WTC11 (cell line): ENCODE data around the gene C1QL4. TPM values are rescaled to one million over a fixed set of nuclear protein-coding genes. Genes with fewer than 3 reads are reported as not detected.
A peak's percentile ranks its signal among the peaks of the same experiment; 100 is the strongest.

Source experiments
- ATAC-seq: fragments of 200-7000 bp; cut with Tn5 transposase; 2 replicates; pipeline ENCODE4 v1.10.0; 2021; ENCODE audit warnings: mild to moderate bottlenecking, moderate library complexity
- CTCF ChIA-PET: fragments of 300-600 bp; sonication (Branson Sonifier 250); formaldehyde crosslinking; loops from one replicate; lab custom pipeline; 2021; ENCODE audit warnings: antibody characterized with exemption; lab: Charles Lee
- POLR2A ChIA-PET: fragments of 350-600 bp; sonication (Branson Sonifier 250); formaldehyde crosslinking; loops from one replicate; lab custom pipeline; 2021; ENCODE audit warnings: antibody characterized with exemption; lab: Charles Lee
- DNase-seq: peaks from one replicate; pipeline ENCODE4 v3.0.0; 2021; ENCODE audit warnings: low spot score
- H3K27ac Mint-ChIP-seq: 2 replicates; pipeline ENCODE4 v1.8.0; 2021; ENCODE audit warnings: mixed read lengths
- H3K27me3 Mint-ChIP-seq: 2 replicates; pipeline ENCODE4 v1.8.0; 2021; ENCODE audit warnings: low read depth, mild to moderate bottlenecking, moderate library complexity, mixed read lengths
- H3K36me3 Mint-ChIP-seq: 2 replicates; pipeline ENCODE4 v1.8.0; 2021; ENCODE audit warnings: mixed read lengths
- H3K4me1 Mint-ChIP-seq: 2 replicates; pipeline ENCODE4 v1.8.0; 2022; ENCODE audit warnings: mixed read lengths
- H3K4me3 Mint-ChIP-seq: 2 replicates; pipeline ENCODE4 v1.8.0; 2021; ENCODE audit warnings: mild to moderate bottlenecking, moderate library complexity, mixed read lengths
- H3K9me3 Mint-ChIP-seq: 2 replicates; pipeline ENCODE4 v1.8.0; 2021; ENCODE audit warnings: mixed read lengths
- ARID4B ChIP-seq: sonication (generic); formaldehyde crosslinking; IDR thresholded peaks from 2 replicates; pipeline ENCODE4 v1.8.0; 2023; ENCODE audit warnings: missing genetic modification reagents, mild to moderate bottlenecking, borderline replicate concordance
- CREM ChIP-seq: sonication (generic); formaldehyde crosslinking; IDR thresholded peaks from 2 replicates; pipeline ENCODE4 v1.8.1; 2022; ENCODE audit warnings: mild to moderate bottlenecking, missing genetic modification reagents, moderate library complexity
- ESRRA ChIP-seq: sonication (generic); formaldehyde crosslinking; IDR thresholded peaks from 2 replicates; pipeline ENCODE4 v1.8.1; 2022; ENCODE audit warnings: mild to moderate bottlenecking, missing genetic modification reagents, borderline replicate concordance
- GABPB1 ChIP-seq: sonication (generic); formaldehyde crosslinking; IDR thresholded peaks from 2 replicates; pipeline ENCODE4 v1.8.1; 2023; ENCODE audit warnings: mild to moderate bottlenecking, missing genetic modification reagents
- HMGA2 ChIP-seq: fragments of 250-450 bp; sonication (Bioruptor Pico); IDR thresholded peaks from 2 replicates; pipeline ENCODE4 v1.4.0; 2021; ENCODE audit warnings: mild to moderate bottlenecking, moderate library complexity
- IRF1 ChIP-seq: sonication (generic); formaldehyde crosslinking; IDR thresholded peaks from 2 replicates; pipeline ENCODE4 v1.8.0; 2023; ENCODE audit warnings: missing genetic modification reagents
- JUN ChIP-seq: sonication (generic); formaldehyde crosslinking; IDR thresholded peaks from 2 replicates; pipeline ENCODE4 v1.8.0; 2023; ENCODE audit warnings: mild to moderate bottlenecking, missing genetic modification reagents
- MAX ChIP-seq: sonication (generic); formaldehyde crosslinking; IDR thresholded peaks from 2 replicates; pipeline ENCODE4 v1.8.0; 2022; ENCODE audit warnings: mild to moderate bottlenecking, missing genetic modification reagents
- NFYB ChIP-seq: sonication (generic); formaldehyde crosslinking; conservative IDR thresholded peaks from 2 replicates; pipeline ENCODE4 v1.8.0; 2022; ENCODE audit warnings: low read depth, missing genetic modification reagents
- RELA ChIP-seq: sonication (generic); formaldehyde crosslinking; IDR thresholded peaks from 2 replicates; pipeline ENCODE4 v1.8.1; 2022; ENCODE audit warnings: missing genetic modification reagents, mild to moderate bottlenecking, borderline replicate concordance
- RORB ChIP-seq: fragments of 250-450 bp; sonication (Bioruptor Pico); IDR thresholded peaks from 2 replicates; pipeline ENCODE4 v1.9.0; 2021; ENCODE audit warnings: mild to moderate bottlenecking
- STAT6 ChIP-seq: sonication (generic); formaldehyde crosslinking; conservative IDR thresholded peaks from 2 replicates; pipeline ENCODE4 v1.8.1; 2023; ENCODE audit warnings: mild to moderate bottlenecking, low read depth, missing genetic modification reagents, moderate library complexity
- TP53 ChIP-seq: sonication (generic); formaldehyde crosslinking; IDR thresholded peaks from 2 replicates; pipeline ENCODE4 v1.8.1; 2023; ENCODE audit warnings: mild to moderate bottlenecking, missing genetic modification reagents
- USF2 ChIP-seq: sonication (generic); formaldehyde crosslinking; IDR thresholded peaks from 2 replicates; pipeline ENCODE4 v1.8.1; 2023; ENCODE audit warnings: mild to moderate bottlenecking, missing genetic modification reagents, moderate library complexity
- ZNF121 ChIP-seq: sonication (generic); formaldehyde crosslinking; IDR thresholded peaks from 2 replicates; pipeline ENCODE4 v1.8.0; 2023; ENCODE audit warnings: missing genetic modification reagents
- ZNF219 ChIP-seq: sonication (generic); formaldehyde crosslinking; IDR thresholded peaks from 2 replicates; pipeline ENCODE4 v1.8.0; 2023; ENCODE audit warnings: missing genetic modification reagents, mild to moderate bottlenecking, borderline replicate concordance
- ZNF425 ChIP-seq: fragments of 250-450 bp; sonication (Bioruptor Pico); conservative IDR thresholded peaks from 2 replicates; pipeline ENCODE4 v1.9.0; 2021; ENCODE audit warnings: mild to moderate bottlenecking
- total RNA-seq: library from RNA; stranded (reverse); gene quantifications from 3 replicates; pipeline ENCODE4 v1.2.3, GENCODE V29; 2021

Gene C1QL4
- total RNA-seq, 1 experiment from 2014 or later, result 1.2 TPM

- TF ChIP-seq STAT6 (CRISPR knock-in tag), result no peak
- TF ChIP-seq TP53 (CRISPR knock-in tag), result no peak
- TF ChIP-seq, all 79 proteins: peak for 0
Measured at GRCh38 chr12:49377386-49377785, 40.4 kb upstream of the C1QL4 start (continued).

GRCh38 chr12:49375406-49375805 is 38.4 kb upstream of the C1QL4 start:
- DNase-seq (no peak), ATAC-seq (no peak)
- Mint-ChIP-seq H3K36me3 (0 out of 2 replicates have a peak, but pooled peaks cover 5% of the 10 kb centered on the region), H3K27me3 (no peaks in the 10 kb centered on the region), H3K9me3 (peaks cover 4% of the 10 kb centered on the region; the same call in 1 of the 2 replicates), H3K4me3 (no peak overlapping the region), H3K27ac (peak overlapping the region; percentile 20; the same call in 1 of the 2 replicates), H3K4me1 (peaks cover 6% of the 10 kb centered on the region)
- CTCF ChIA-PET, result interaction anchor here (0.9 to 1.3 kb wide), 3 partner anchors 9 to 17 kb away, joined by 3 to 6 read pairs (median 3); partner anchors contain the start of gene SPATS2
- no peak for TF ChIP-seq GABPB1 (CRISPR knock-in tag)
- no peak for TF ChIP-seq MAX (CRISPR knock-in tag)
- no peak for TF ChIP-seq ZNF425 (CRISPR knock-in tag)
- no peak for TF ChIP-seq JUN (CRISPR knock-in tag)
- POLR2A ChIA-PET, result interaction anchor here (2.3 kb wide), 1 partner anchor 8 kb away, joined by 5 read pairs; the partner anchor contains the start of gene SPATS2

GRCh38 chr12:49370539-49370938 is 33.6 kb upstream of the C1QL4 start:
- no peak overlapping the region for H3K4me3 Mint-ChIP-seq
- H3K36me3 Mint-ChIP-seq, result no peaks in the 10 kb centered on the region
- ChIA-PET CTCF (interaction anchor here (0.9 to 1.7 kb wide), 4 partner anchors 12 to 144 kb away, joined by 4 to 6 read pairs (median 5); partner anchors contain the start of gene DNAJC22), POLR2A (no interaction called here)
- H3K4me1 Mint-ChIP-seq, result peaks cover 29% of the 10 kb centered on the region
- peaks cover 2% of the 10 kb centered on the region for H3K27me3 Mint-ChIP-seq
- no peak overlapping the region for H3K27ac Mint-ChIP-seq
- no peak for DNase-seq
- no peak for ATAC-seq
- no peak for TF ChIP-seq HMGA2
- TF ChIP-seq CREM (CRISPR knock-in tag), result no peak
- TF ChIP-seq RORB (CRISPR knock-in tag), result no peak
- peak; percentile 83; the same call in 1 of the 2 replicates for TF ChIP-seq ZNF121 (CRISPR knock-in tag)
- TF ChIP-seq NFYB, result no peak
- no peaks in the 10 kb centered on the region for H3K9me3 Mint-ChIP-seq

- no peaks in the 10 kb centered on the region for H3K36me3 Mint-ChIP-seq
- ATAC-seq (peak; percentile 2; the same call in 1 of the 2 replicates), DNase-seq (peak; percentile 28)
- peak overlapping the region; percentile 60 for H3K27ac Mint-ChIP-seq
- CTCF ChIA-PET, result interaction anchor here (0.6 to 1.7 kb wide), 10 partner anchors 11 to 144 kb away, joined by 3 to 7 read pairs (median 4); no protein-coding TSS in a partner anchor
- peak overlapping the region; percentile 37 for H3K4me3 Mint-ChIP-seq
- H3K4me1 Mint-ChIP-seq, result peaks cover 30% of the 10 kb centered on the region
- POLR2A ChIA-PET, result no interaction called here
- H3K27me3 Mint-ChIP-seq, result peaks cover 11% of the 10 kb centered on the region
- no peaks in the 10 kb centered on the region for H3K9me3 Mint-ChIP-seq
- TF ChIP-seq ZNF219 (CRISPR knock-in tag), result no peak
- no peak for TF ChIP-seq USF2 (CRISPR knock-in tag)
- no peak for TF ChIP-seq IRF1 (CRISPR knock-in tag)
- TF ChIP-seq ARID4B (CRISPR knock-in tag), result no peak
- no peak for TF ChIP-seq ZNF121 (CRISPR knock-in tag)
- no peak for TF ChIP-seq ESRRA (CRISPR knock-in tag)
- no peak for TF ChIP-seq RELA
Measured at GRCh38 chr12:49369411-49370145, 32.6 kb upstream of the C1QL4 start.
